Measurements from ENCODE around the gene GRID1. TPM values are rescaled to one million over a fixed set of nuclear protein-coding genes. Genes with fewer than 3 reads are reported as not detected.

Gene GRID1
- total RNA-seq, 1 experiment from 2014 or later, result 5.6 TPM

- H3K4me2 ChIP-seq (ENCODE audit: low read length), result no peak overlapping the region
- BruUV-seq (replicated peaks), result no TSS peak
- DNase-seq (ENCODE audit: low read depth, low spot score) (no peak), ATAC-seq (no peak)
- peaks cover 0 to 14% of the 10 kb centered on the region in 2 experiments; a peak in 2 of 4 replicates for H3K4me1 ChIP-seq (ENCODE audit: control insufficient read depth in 1 of 2, insufficient read depth in 2 of 2, low read length in 2 of 2)
- H3K27ac ChIP-seq (ENCODE audit: low read depth, low read length), result no peak overlapping the region
- no peaks in the 10 kb centered on the region for H4K20me1 ChIP-seq (ENCODE audit: insufficient read depth)
- no peaks in the 10 kb centered on the region for H3K27me3 ChIP-seq (ENCODE audit: insufficient read depth, low read length)
- no peaks in the 10 kb centered on the region for H3K9me3 ChIP-seq (ENCODE audit: control insufficient read depth in 1 of 2, insufficient read depth in 1 of 2, low read depth in 1 of 2, low read length in 2 of 2)
- POLR2A ChIA-PET, result no interaction called here
- CTCF ChIA-PET, result no interaction called here
- intact Hi-C loops (cut with micrococcal nuclease), result no loop called here
- no peak overlapping the region for H2AFZ ChIP-seq (ENCODE audit: low read depth, low read length, poor library complexity, severe bottlenecking)
- H3K9me2 ChIP-seq (ENCODE audit: insufficient read depth), result no peaks in the 10 kb centered on the region
- RAD21 ChIA-PET (ENCODE audit: low non-redundant PET in 1 of 2, low total read pairs in 2 of 2, uncharacterized antibody in 2 of 2, unreplicated experiment in 2 of 2), result no interaction called here
- no peaks in the 10 kb centered on the region for H3K36me3 ChIP-seq (ENCODE audit: control insufficient read depth in 1 of 2, insufficient read depth in 2 of 2, low read length in 2 of 2)
- no peak overlapping the region for H3K9ac ChIP-seq (ENCODE audit: low read length)
- no peak overlapping the region for H3K4me3 ChIP-seq (replicated peaks in 1 of 2; ENCODE audit: low read depth in 1 of 2, low read length in 2 of 2)
- no peaks in the 10 kb centered on the region for H3K79me2 ChIP-seq (ENCODE audit: insufficient read depth, low read length)
- no peak for TF ChIP-seq JUND (IDR thresholded peaks at IDR 0.05)
- no peak for TF ChIP-seq EZH2phosphoT487 (IDR thresholded peaks at IDR 0.05; ENCODE audit: borderline replicate concordance)
- TF ChIP-seq ZBTB33 (IDR thresholded peaks at IDR 0.05; ENCODE audit: extremely low read depth, insufficient replicate concordance, low read length), result no peak
- no peak for TF ChIP-seq SP1 (IDR thresholded peaks at IDR 0.05; ENCODE audit: low read depth)
- no peak for TF ChIP-seq SRF (IDR thresholded peaks at IDR 0.05; ENCODE audit: low read depth)
- no peak for TF ChIP-seq SIN3A (IDR thresholded peaks at IDR 0.05; ENCODE audit: low read depth)
Observed at GRCh38 chr10:86220626-86221025, 146.0 kb downstream of the GRID1 start.

- Histone ChIP-seq H3K36me3 (ENCODE audit: control insufficient read depth in 1 of 2, insufficient read depth in 2 of 2, low read length in 2 of 2) (no peaks in the 10 kb centered on the region), H3K9me2 (ENCODE audit: insufficient read depth) (no peaks in the 10 kb centered on the region), H3K4me2 (ENCODE audit: low read length) (no peak overlapping the region), H3K4me1 (ENCODE audit: control insufficient read depth in 1 of 2, insufficient read depth in 2 of 2, low read length in 2 of 2) (peaks cover 0 to 3% of the 10 kb centered on the region in 2 experiments; a peak in 2 of 4 replicates), H4K20me1 (ENCODE audit: insufficient read depth) (no peaks in the 10 kb centered on the region), H3K9me3 (ENCODE audit: control insufficient read depth in 1 of 2, insufficient read depth in 1 of 2, low read depth in 1 of 2, low read length in 2 of 2) (no peaks in the 10 kb centered on the region), H3K79me2 (ENCODE audit: insufficient read depth, low read length) (no peaks in the 10 kb centered on the region), H2AFZ (ENCODE audit: low read depth, low read length, poor library complexity, severe bottlenecking) (no peak overlapping the region), H3K27ac (ENCODE audit: low read depth, low read length) (no peak overlapping the region), H3K4me3 (replicated peaks in 1 of 2; ENCODE audit: low read depth in 1 of 2, low read length in 2 of 2) (no peak overlapping the region), H3K27me3 (ENCODE audit: insufficient read depth, low read length) (no peaks in the 10 kb centered on the region), H3K9ac (ENCODE audit: low read length) (no peak overlapping the region)
- intact Hi-C loops (cut with micrococcal nuclease), result no loop called here
- BruUV-seq (replicated peaks), result no TSS peak
- POLR2A ChIA-PET, result no interaction called here
- DNase-seq (ENCODE audit: low read depth, low spot score) (no peak), ATAC-seq (no peak)
- RAD21 ChIA-PET (ENCODE audit: low non-redundant PET in 1 of 2, low total read pairs in 2 of 2, uncharacterized antibody in 2 of 2, unreplicated experiment in 2 of 2), result no interaction called here
- no peak for TF ChIP-seq TCF7L2 (IDR thresholded peaks at IDR 0.05; ENCODE audit: borderline replicate concordance, extremely low read depth, insufficient read depth, insufficient read length)
- TF ChIP-seq CTCF (IDR thresholded peaks at IDR 0.05 in 2 of 3, conservative IDR thresholded peaks at IDR 0.05 in 1 of 3; ENCODE audit: borderline replicate concordance in 1 of 3, insufficient read depth in 1 of 3, low read depth in 2 of 3, low read length in 2 of 3), result no peak
- no peak for TF ChIP-seq FOSL1 (IDR thresholded peaks at IDR 0.05; ENCODE audit: low read depth)
- TF ChIP-seq EZH2phosphoT487 (IDR thresholded peaks at IDR 0.05; ENCODE audit: borderline replicate concordance), result no peak
- no peak for TF ChIP-seq EZH2 (IDR thresholded peaks at IDR 0.05)
- TF ChIP-seq JUND (IDR thresholded peaks at IDR 0.05), result no peak
- TF ChIP-seq CEBPB (IDR thresholded peaks at IDR 0.05; ENCODE audit: low read depth), result no peak
- no peak for TF ChIP-seq YY1 (IDR thresholded peaks at IDR 0.05; ENCODE audit: extremely low read depth, insufficient replicate concordance, low read depth, low read length)
- TF ChIP-seq ZFX (IDR thresholded peaks at IDR 0.05), result no peak
- no peak for TF ChIP-seq CBX3 (IDR thresholded peaks at IDR 0.05; ENCODE audit: low read depth)
- TF ChIP-seq SP1 (IDR thresholded peaks at IDR 0.05; ENCODE audit: low read depth), result no peak
- no peak for TF ChIP-seq POLR2A (IDR thresholded peaks at IDR 0.05; ENCODE audit: borderline replicate concordance, extremely low read depth, insufficient read depth, insufficient read length)
- no peak for TF ChIP-seq SRF (IDR thresholded peaks at IDR 0.05; ENCODE audit: low read depth)
- CTCF ChIA-PET, result no interaction called here
Observed at GRCh38 chr10:86219271-86219670, 147.3 kb downstream of the GRID1 start.

Measured in HCT116 (cell line).